Thoracic aorta (tissue), 2 donors: ENCODE results near the gene PSTPIP1. TPM values are rescaled to one million over a fixed set of nuclear protein-coding genes. Genes with fewer than 3 reads are reported as not detected.

ENCODE experiments used
- ATAC-seq: fragments of 150-250 bp; one replicate; pipeline ENCODE4 v1.8.0; 2017; ENCODE audit warnings: low read depth; ENCODE audit not compliant: insufficient number of reproducible peaks, low FRiP score
- DNase-seq: peaks from one replicate; pipeline ENCODE4 v3.0.0-alpha.2; 2020; ENCODE audit warnings: low spot score
- H3K27ac ChIP-seq, 2 donors: fragments of 200-600 bp; sonication (generic); 1 replicate in 1 of 2; 2 replicates in 1 of 2; pipeline ENCODE4 v1.5.1; 2016; ENCODE audit warnings: mild to moderate bottlenecking in 2 of 2, moderate library complexity in 2 of 2
- H3K27me3 ChIP-seq: fragments of 200-600 bp; sonication (generic); replicated peaks from 2 replicates; pipeline ENCODE4 v1.6.0; 2016; ENCODE audit warnings: mild to moderate bottlenecking; ENCODE audit not compliant: insufficient read depth
- H3K36me3 ChIP-seq: fragments of 200-600 bp; sonication (generic); one replicate; pipeline ENCODE4 v1.5.1; 2016
- H3K4me1 ChIP-seq, 2 donors: fragments of 200-600 bp; sonication (generic); 1 replicate in 1 of 2; 2 replicates in 1 of 2; pipeline versions ENCODE4 v1.5.1 to v1.6.0; 2016; ENCODE audit warnings: low read depth in 2 of 2, mild to moderate bottlenecking in 1 of 2; ENCODE audit not compliant: control insufficient read depth in 1 of 2
- H3K4me3 ChIP-seq: fragments of 200-600 bp; sonication (generic); 2 replicates; pipeline ENCODE4 v1.5.1; 2016; ENCODE audit warnings: mild to moderate bottlenecking
- H3K9me3 ChIP-seq: fragments of 200-600 bp; sonication (generic); 2 replicates; pipeline ENCODE4 v1.5.1; 2016
- CTCF ChIP-seq: fragments of 200-600 bp; sonication (generic); IDR thresholded peaks from one replicate; pipeline ENCODE4 v1.5.1; 2019; ENCODE audit warnings: antibody characterized with exemption
- total RNA-seq, 2 donors: library from RNA; depleted of rRNA; stranded (reverse); fragments of >200 nt; gene quantifications; one replicate each; pipeline versions ENCODE4 v1.1.0 to v1.2.3, GENCODE V29; 2016

The PSTPIP1 gene
- total RNA-seq, 2 donors from 2014 or later = 24.5 to 24.8 TPM

DNA sequence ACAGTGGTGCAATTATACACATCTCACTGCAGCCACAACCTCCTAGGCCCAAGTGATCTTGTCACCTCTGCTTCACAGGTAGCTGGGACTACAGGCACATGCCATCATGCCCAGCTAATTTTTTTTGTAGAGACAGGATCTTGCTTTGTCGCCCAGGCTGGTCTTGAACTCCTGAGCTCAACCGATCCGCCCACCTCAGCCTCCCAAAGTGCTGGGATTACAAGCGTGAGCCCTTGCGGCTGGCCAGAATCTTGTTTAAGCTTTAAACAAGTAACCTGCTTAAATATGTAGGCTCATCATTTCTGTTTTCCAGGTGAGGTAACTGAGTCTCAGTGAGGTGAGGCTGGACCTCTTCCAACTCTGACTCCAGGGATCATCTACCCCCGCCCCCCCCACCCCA is 7.7 kb upstream of the PSTPIP1 start:
- TF ChIP-seq CTCF = no peak
- Histone ChIP-seq H3K27ac (no peak overlapping the region), H3K27me3 (no peaks in the 10 kb centered on the region), H3K4me1 (peaks cover 0 to 12% of the 10 kb centered on the region in 2 donors), H3K36me3 (no peaks in the 10 kb centered on the region), H3K4me3 (no peak overlapping the region), H3K9me3 (no peaks in the 10 kb centered on the region)
- ATAC-seq = no peak
- no peak for DNase-seq

GRCh38 chr15:76987896-76988860 is 6.7 kb upstream of the PSTPIP1 start:
- Histone ChIP-seq H3K27ac (peak overlapping the region in 1 of 2 donors; percentile 15), H3K9me3 (no peaks in the 10 kb centered on the region), H3K4me3 (no peak overlapping the region), H3K36me3 (no peaks in the 10 kb centered on the region), H3K27me3 (no peaks in the 10 kb centered on the region), H3K4me1 (peaks cover 0 to 5% of the 10 kb centered on the region in 2 donors)
- ATAC-seq (no peak), DNase-seq (no peak)
- no peak for TF ChIP-seq CTCF

- H3K27ac ChIP-seq = peak overlapping the region in 1 of 2 donors; percentile 15
- H3K27me3 ChIP-seq = no peaks in the 10 kb centered on the region
- no peak for TF ChIP-seq CTCF
- ATAC-seq = no peak
- H3K4me3 ChIP-seq = no peak overlapping the region
- H3K36me3 ChIP-seq = no peaks in the 10 kb centered on the region
- no peaks in the 10 kb centered on the region for H3K9me3 ChIP-seq
- DNase-seq = no peak
- no peaks in the 10 kb centered on the region for H3K4me1 ChIP-seq
These were observed 5.8 kb upstream of the PSTPIP1 start for GRCh38 chr15:76988867-76989780.

- ATAC-seq = no peak
- no peak for TF ChIP-seq CTCF
- Histone ChIP-seq H3K4me3 (no peak overlapping the region), H3K36me3 (no peaks in the 10 kb centered on the region), H3K4me1 (peaks cover 11 to 19% of the 10 kb centered on the region in 2 donors), H3K27me3 (no peaks in the 10 kb centered on the region), H3K27ac (no peak overlapping the region), H3K9me3 (no peaks in the 10 kb centered on the region)
- DNase-seq = no peak
These were observed 3.9 kb upstream of the PSTPIP1 start for GRCh38 chr15:76991048-76991447.
